Measurements from ENCODE around the gene SPAG17. TPM values are rescaled to one million over a fixed set of nuclear protein-coding genes. Genes with fewer than 3 reads are reported as not detected.

SPAG17 gene
- polyA plus RNA-seq (2012; rRNA removed) = not detected in 2 replicates
- polyA plus RNA-seq (2012; cell fraction: cytosol; rRNA removed) = not detected in 2 replicates
- polyA plus RNA-seq (2012; cell fraction: nucleus; rRNA removed) = not detected in 2 replicates

DNA sequence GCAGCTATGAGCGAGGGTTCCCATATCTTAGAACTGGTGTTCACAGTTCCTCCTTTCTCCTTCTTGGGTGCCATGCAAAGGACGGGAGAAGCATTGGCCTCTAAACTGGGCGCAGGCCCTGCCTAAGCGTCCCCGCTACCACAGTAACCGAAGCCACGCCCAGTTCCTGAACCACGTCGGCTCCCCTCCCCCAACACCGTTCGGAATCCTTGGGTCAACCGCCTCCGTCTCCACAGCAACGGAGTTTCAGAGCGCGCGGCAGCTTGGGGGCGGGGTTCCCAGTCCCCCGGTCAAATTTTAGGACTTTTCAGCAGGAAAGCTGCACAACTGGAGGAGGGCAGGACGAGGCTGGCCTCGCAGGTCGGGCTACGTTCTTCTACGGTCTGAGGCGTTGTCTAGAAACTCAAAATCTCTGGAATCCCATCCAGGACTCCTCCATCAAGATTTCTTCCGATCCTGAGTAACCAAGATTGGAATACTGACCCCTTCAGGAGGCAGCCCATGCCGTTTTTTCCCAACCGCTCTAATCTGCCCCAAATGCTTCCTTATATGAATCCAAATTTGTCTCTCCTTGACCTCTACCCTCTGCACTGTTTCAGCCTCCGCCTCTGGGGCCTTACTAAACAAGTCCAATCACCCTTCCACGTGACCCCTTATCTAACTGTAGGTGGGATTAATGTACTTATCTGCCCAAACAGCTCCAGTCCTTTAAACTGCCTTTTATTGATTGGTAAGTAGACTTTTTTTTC is at the start of gene SPAG17:
Gene SPAG17, minus strand, starts transcription at position 145 of the 749 bp plus-strand sequence. Its CDS starts 71 bp downstream, at position 74.
- Histone ChIP-seq H3F3A (replicated peaks; ENCODE audit: insufficient read depth) (no peaks in the 10 kb centered on the region), H3K4me2 (peak within 1 kb of the TSS; percentile 62), H3K27me3 (ENCODE audit: insufficient read depth) (no peaks in the 10 kb centered on the region), H3K9me2 (no peaks in the 10 kb centered on the region), H3K79me2 (ENCODE audit: insufficient read depth) (no peaks in the 10 kb centered on the region), H3K4me3 (ENCODE audit: low read depth in 2 of 2, low read length in 1 of 2) (peak within 1 kb of the TSS; percentile 25 to 40; a peak in 3 of 4 replicates), H2AFZ (ENCODE audit: low read depth) (peak within 1 kb of the TSS; percentile 65), H3K9me3 (no peaks in the 10 kb centered on the region), H3K36me3 (replicated peaks in 1 of 2; ENCODE audit: control insufficient read depth in 1 of 2, insufficient read depth in 2 of 2, low read length in 1 of 2) (no peaks in the 10 kb centered on the region), H3K27ac (ENCODE audit: low read depth in 2 of 2, low read length in 1 of 2) (no peak within 1 kb of the TSS), H3K4me1 (ENCODE audit: control insufficient read depth in 1 of 2, insufficient read depth in 2 of 2, low read depth in 1 of 2, low read length in 1 of 2) (peaks cover 0 to 6% of the 10 kb centered on the region in 2 experiments; a peak in 1 of 4 replicates), H4K20me1 (ENCODE audit: insufficient read depth) (no peaks in the 10 kb centered on the region), H3K9ac (no peak within 1 kb of the TSS)
- 11% methylated on average over 24 of the region's 30 CpGs for whole genome bisulfite sequencing (ENCODE audit: low lambda C conversion rate)
- DNase-seq = peak; percentile 6
- CTCF ChIA-PET = no interaction called here
- POLR2A ChIA-PET = no interaction called here
- TF ChIP-seq RAD21 (IDR thresholded peaks at IDR 0.05; ENCODE audit: low read length) = no peak
- TF ChIP-seq, protein P1, sequence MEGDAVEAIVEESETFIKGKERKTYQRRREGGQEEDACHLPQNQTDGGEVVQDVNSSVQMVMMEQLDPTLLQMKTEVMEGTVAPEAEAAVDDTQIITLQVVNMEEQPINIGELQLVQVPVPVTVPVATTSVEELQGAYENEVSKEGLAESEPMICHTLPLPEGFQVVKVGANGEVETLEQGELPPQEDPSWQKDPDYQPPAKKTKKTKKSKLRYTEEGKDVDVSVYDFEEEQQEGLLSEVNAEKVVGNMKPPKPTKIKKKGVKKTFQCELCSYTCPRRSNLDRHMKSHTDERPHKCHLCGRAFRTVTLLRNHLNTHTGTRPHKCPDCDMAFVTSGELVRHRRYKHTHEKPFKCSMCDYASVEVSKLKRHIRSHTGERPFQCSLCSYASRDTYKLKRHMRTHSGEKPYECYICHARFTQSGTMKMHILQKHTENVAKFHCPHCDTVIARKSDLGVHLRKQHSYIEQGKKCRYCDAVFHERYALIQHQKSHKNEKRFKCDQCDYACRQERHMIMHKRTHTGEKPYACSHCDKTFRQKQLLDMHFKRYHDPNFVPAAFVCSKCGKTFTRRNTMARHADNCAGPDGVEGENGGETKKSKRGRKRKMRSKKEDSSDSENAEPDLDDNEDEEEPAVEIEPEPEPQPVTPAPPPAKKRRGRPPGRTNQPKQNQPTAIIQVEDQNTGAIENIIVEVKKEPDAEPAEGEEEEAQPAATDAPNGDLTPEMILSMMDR (IDR thresholded peaks at IDR 0.05) = 0 out of 2 replicates have a peak, but pooled peaks have one; percentile 16

DNA sequence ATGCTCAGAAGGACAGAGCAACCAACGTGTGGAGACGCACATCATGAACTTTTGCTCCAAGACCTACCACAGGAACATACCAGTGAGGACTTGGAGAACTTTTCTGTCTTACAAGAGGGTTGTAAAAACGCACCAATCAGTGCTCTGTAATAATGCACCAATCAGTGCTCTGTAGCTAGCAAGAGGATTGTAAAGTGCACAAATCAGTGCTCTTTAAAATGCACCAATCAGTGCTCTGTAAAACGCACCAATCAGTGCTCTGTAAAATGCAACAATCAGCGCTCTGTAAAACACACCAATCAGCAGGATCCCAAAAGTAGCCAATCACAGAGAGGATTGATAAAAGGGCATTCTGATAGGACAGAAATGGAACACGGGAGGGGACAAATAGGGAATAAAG is 40.4 kb upstream of the SPAG17 start:
- POLR2A ChIA-PET = no interaction called here
- CTCF ChIA-PET = no interaction called here
- Histone ChIP-seq H3K27me3 (ENCODE audit: insufficient read depth) (no peaks in the 10 kb centered on the region), H3K4me1 (ENCODE audit: control insufficient read depth in 1 of 2, insufficient read depth in 2 of 2, low read depth in 1 of 2, low read length in 1 of 2) (no peaks in the 10 kb centered on the region), H3F3A (replicated peaks; ENCODE audit: insufficient read depth) (no peaks in the 10 kb centered on the region), H2AFZ (ENCODE audit: low read depth) (no peak overlapping the region), H3K9ac (no peak overlapping the region), H3K36me3 (replicated peaks in 1 of 2; ENCODE audit: control insufficient read depth in 1 of 2, insufficient read depth in 2 of 2, low read length in 1 of 2) (no peaks in the 10 kb centered on the region), H3K27ac (ENCODE audit: low read depth in 2 of 2, low read length in 1 of 2) (no peak overlapping the region), H3K4me2 (no peak overlapping the region), H3K4me3 (ENCODE audit: low read depth in 2 of 2, low read length in 1 of 2) (no peak overlapping the region), H3K9me2 (no peaks in the 10 kb centered on the region), H3K9me3 (no peaks in the 10 kb centered on the region), H3K79me2 (ENCODE audit: insufficient read depth) (no peaks in the 10 kb centered on the region), H4K20me1 (ENCODE audit: insufficient read depth) (no peaks in the 10 kb centered on the region)
- WGBS (ENCODE audit: low lambda C conversion rate) = 5% methylated on average over 6 of the region's 6 CpGs
- TF ChIP-seq JUND (IDR thresholded peaks at IDR 0.05) (no peak), YY1 (IDR thresholded peaks at IDR 0.05; ENCODE audit: low read depth) (no peak), EZH2phosphoT487 (IDR thresholded peaks at IDR 0.05; ENCODE audit: borderline replicate concordance, low read depth) (no peak), FOXM1 (IDR thresholded peaks at IDR 0.05; ENCODE audit: low read depth) (no peak), RXRA (IDR thresholded peaks at IDR 0.05; ENCODE audit: borderline replicate concordance, low read depth) (no peak), GABPA (IDR thresholded peaks at IDR 0.05; ENCODE audit: low read depth) (no peak), MXI1 (IDR thresholded peaks at IDR 0.05; ENCODE audit: low read depth, low read length) (no peak), ELF1 (IDR thresholded peaks at IDR 0.05) (no peak), RFX5 (IDR thresholded peaks at IDR 0.05; ENCODE audit: low read length) (no peak), NFIC (IDR thresholded peaks at IDR 0.05; ENCODE audit: borderline replicate concordance) (no peak), RCOR1 (IDR thresholded peaks at IDR 0.05; ENCODE audit: low read length) (no peak), TEAD4 (IDR thresholded peaks at IDR 0.05; ENCODE audit: borderline replicate concordance, insufficient read depth) (no peak)
- TF ChIP-seq, protein P2, sequence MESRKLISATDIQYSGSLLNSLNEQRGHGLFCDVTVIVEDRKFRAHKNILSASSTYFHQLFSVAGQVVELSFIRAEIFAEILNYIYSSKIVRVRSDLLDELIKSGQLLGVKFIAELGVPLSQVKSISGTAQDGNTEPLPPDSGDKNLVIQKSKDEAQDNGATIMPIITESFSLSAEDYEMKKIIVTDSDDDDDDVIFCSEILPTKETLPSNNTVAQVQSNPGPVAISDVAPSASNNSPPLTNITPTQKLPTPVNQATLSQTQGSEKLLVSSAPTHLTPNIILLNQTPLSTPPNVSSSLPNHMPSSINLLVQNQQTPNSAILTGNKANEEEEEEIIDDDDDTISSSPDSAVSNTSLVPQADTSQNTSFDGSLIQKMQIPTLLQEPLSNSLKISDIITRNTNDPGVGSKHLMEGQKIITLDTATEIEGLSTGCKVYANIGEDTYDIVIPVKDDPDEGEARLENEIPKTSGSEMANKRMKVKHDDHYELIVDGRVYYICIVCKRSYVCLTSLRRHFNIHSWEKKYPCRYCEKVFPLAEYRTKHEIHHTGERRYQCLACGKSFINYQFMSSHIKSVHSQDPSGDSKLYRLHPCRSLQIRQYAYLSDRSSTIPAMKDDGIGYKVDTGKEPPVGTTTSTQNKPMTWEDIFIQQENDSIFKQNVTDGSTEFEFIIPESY (IDR thresholded peaks at IDR 0.05; ENCODE audit: borderline replicate concordance, low read depth) = no peak
- TF ChIP-seq, protein P3, sequence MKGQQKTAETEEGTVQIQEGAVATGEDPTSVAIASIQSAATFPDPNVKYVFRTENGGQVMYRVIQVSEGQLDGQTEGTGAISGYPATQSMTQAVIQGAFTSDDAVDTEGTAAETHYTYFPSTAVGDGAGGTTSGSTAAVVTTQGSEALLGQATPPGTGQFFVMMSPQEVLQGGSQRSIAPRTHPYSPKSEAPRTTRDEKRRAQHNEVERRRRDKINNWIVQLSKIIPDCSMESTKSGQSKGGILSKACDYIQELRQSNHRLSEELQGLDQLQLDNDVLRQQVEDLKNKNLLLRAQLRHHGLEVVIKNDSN (IDR thresholded peaks at IDR 0.05; ENCODE audit: borderline replicate concordance, low read depth) = no peak
- TF ChIP-seq, protein P4, sequence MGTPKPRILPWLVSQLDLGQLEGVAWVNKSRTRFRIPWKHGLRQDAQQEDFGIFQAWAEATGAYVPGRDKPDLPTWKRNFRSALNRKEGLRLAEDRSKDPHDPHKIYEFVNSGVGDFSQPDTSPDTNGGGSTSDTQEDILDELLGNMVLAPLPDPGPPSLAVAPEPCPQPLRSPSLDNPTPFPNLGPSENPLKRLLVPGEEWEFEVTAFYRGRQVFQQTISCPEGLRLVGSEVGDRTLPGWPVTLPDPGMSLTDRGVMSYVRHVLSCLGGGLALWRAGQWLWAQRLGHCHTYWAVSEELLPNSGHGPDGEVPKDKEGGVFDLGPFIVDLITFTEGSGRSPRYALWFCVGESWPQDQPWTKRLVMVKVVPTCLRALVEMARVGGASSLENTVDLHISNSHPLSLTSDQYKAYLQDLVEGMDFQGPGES (IDR thresholded peaks at IDR 0.05; ENCODE audit: low read depth, low read length) = no peak
- TF ChIP-seq, protein P5, sequence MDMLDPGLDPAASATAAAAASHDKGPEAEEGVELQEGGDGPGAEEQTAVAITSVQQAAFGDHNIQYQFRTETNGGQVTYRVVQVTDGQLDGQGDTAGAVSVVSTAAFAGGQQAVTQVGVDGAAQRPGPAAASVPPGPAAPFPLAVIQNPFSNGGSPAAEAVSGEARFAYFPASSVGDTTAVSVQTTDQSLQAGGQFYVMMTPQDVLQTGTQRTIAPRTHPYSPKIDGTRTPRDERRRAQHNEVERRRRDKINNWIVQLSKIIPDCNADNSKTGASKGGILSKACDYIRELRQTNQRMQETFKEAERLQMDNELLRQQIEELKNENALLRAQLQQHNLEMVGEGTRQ (IDR thresholded peaks at IDR 0.05; ENCODE audit: borderline replicate concordance, low read depth, low read length) = no peak
- TF ChIP-seq, protein P6, sequence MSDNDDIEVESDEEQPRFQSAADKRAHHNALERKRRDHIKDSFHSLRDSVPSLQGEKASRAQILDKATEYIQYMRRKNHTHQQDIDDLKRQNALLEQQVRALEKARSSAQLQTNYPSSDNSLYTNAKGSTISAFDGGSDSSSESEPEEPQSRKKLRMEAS (IDR thresholded peaks at IDR 0.05; ENCODE audit: low read depth) = no peak
- no peak for DNase-seq
